Stomach (tissue), 9 donors: ENCODE results near the gene NOS1. TPM values are rescaled to one million over a fixed set of nuclear protein-coding genes. Genes with fewer than 3 reads are reported as not detected.

Source experiments
- DNase-seq, 2 donors: peaks; one replicate each; pipeline versions ENCODE4 v3.0.0 to v3.0.0-alpha.2; 2013 to 2019
- H3K27ac ChIP-seq, 5 donors: fragments of 200-600 bp in 4 of 5; sonication (generic) in 4 of 5; one replicate each; pipeline ENCODE4 v1.5.1; 2013 to 2019; ENCODE audit warnings: mild to moderate bottlenecking in 1 of 5, moderate library complexity in 1 of 5
- H3K27me3 ChIP-seq, 3 donors: fragments of 200-600 bp; sonication (generic); one replicate each; pipeline ENCODE4 v1.5.1; 2017 to 2019; ENCODE audit warnings: mixed run types in 1 of 3
- H3K36me3 ChIP-seq, 4 donors: fragments of 200-600 bp; sonication (generic); 1 replicate in 3 of 4; 2 replicates in 1 of 4; pipeline ENCODE4 v1.5.1; 2016 to 2019
- H3K4me1 ChIP-seq, 4 donors: fragments of 200-600 bp; sonication (generic); one replicate each; pipeline ENCODE4 v1.5.1; 2016 to 2019
- H3K4me3 ChIP-seq, 4 donors: fragments of 200-600 bp; sonication (generic) in 3 of 4; one replicate each; pipeline ENCODE4 v1.5.1; 2016 to 2019; ENCODE audit warnings: mild to moderate bottlenecking in 1 of 4
- H3K9me3 ChIP-seq, 4 donors: fragments of 200-600 bp; sonication (generic); one replicate each; pipeline ENCODE4 v1.5.1; 2016 to 2019
- EP300 ChIP-seq: sonication (generic); formaldehyde crosslinking; IDR thresholded peaks from one replicate; pipeline ENCODE4 v1.6.1; 2017; ENCODE audit warnings: antibody characterized with exemption
- POLR2A ChIP-seq, 4 donors: fragments of 450-650 bp; IDR thresholded peaks; one replicate each; pipeline ENCODE4 v1.6.1; 2016; ENCODE audit warnings: antibody characterized with exemption in 4 of 4, control low read depth in 2 of 4, mild to moderate bottlenecking in 1 of 4, moderate library complexity in 1 of 4
- POLR2AphosphoS5 ChIP-seq, 3 donors: sonication (generic); formaldehyde crosslinking; IDR thresholded peaks; one replicate each; pipeline ENCODE4 v1.6.1; 2016; ENCODE audit warnings: antibody characterized with exemption in 3 of 3
- WGBS, 5 donors: extraction: QIAGEN DNeasy Blood & Tissue Kit in 3 of 5; methylation state at CpG; one replicate each; pipeline versions ENCODE4 v1.1.5 to v1.1.7; 2013 to 2018; 5-methylcytosine and 5-hydroxymethylcytosine counted together
- intact Hi-C: fragments of 100-400 bp; cut with DNase I; formaldehyde crosslinking; loops from one replicate; pipeline ENCODE4 v1.15.1; 2023; ENCODE audit warnings: low total_unique reads
- polyA plus RNA-seq, 3 donors: library from polyadenylated mRNA; stranded (reverse); fragments of 200-250 nt; gene quantifications; one replicate each; pipeline ENCODE4 v1.2.3, GENCODE V29; 2013
- total RNA-seq, 5 donors: library from RNA; depleted of rRNA; stranded (reverse); fragments of >200 nt; gene quantifications; one replicate each; pipeline versions ENCODE4 v1.1.0 to v1.2.3, GENCODE V29; 2014 to 2016
- TF ChIP-seq, protein P1 (sequence below), 7 experiments: fragments of 450-650 bp in 4 of 7; fragments of 200-600 bp in 3 of 7; sonication (generic) in 3 of 7; IDR thresholded peaks; one replicate each; pipeline ENCODE4 v1.5.1; 2016 to 2019; ENCODE audit warnings: antibody characterized with exemption in 7 of 7, control low read depth in 2 of 7, mild to moderate bottlenecking in 1 of 7
- donor health status: healthy with polysubstance abuse.
- donor health status: Bipolar disorder and iron deficiency.
- donor health status: healthy.

Gene NOS1
- total and polyA plus RNA-seq, 8 donors: 0.15 to 3.1 (median 0.29) TPM; not detected in 3

DNA sequence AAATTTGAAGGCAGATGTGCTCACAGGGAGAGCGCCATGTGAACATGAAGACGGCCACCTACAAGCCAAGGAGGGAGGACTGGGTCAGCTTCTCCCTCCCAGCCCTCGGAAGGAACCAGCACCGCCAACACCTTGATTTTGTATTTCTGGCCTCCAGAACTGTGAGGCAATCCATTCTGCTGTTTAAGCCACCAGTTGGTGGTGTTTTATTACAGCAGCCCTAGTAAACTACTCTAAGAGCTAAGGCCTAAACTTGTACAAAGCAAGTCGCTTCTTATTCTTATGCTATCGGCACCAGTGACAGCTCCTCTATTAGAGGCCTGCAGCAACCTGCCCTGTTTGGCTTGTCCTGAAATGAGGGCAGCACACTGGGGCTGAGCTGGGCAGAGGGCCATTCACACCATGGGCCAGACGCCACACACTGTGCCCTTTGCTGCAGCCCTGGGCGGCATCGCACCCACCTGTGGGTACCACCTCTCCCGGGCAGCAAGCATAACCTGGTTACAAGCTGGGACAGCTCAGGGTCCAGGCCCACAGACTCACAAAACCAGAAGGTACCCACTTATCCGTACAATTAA lies 62.7 kb downstream of the NOS1 start:
- intact Hi-C loops: no loop called here
- Histone ChIP-seq H3K27ac (no peak overlapping the region), H3K4me3 (no peak overlapping the region), H3K27me3 (peaks cover 0 to 42% (median 0%) of the 10 kb centered on the region in 3 donors), H3K9me3 (peaks cover 0 to 6% (median 5%) of the 10 kb centered on the region in 4 donors), H3K36me3 (no peaks in the 10 kb centered on the region), H3K4me1 (no peaks in the 10 kb centered on the region)
- DNase-seq: no peak
- TF ChIP-seq EP300: no peak
- TF ChIP-seq POLR2A (IDR thresholded peaks at IDR 0.05): no peak
- TF ChIP-seq, protein P1, sequence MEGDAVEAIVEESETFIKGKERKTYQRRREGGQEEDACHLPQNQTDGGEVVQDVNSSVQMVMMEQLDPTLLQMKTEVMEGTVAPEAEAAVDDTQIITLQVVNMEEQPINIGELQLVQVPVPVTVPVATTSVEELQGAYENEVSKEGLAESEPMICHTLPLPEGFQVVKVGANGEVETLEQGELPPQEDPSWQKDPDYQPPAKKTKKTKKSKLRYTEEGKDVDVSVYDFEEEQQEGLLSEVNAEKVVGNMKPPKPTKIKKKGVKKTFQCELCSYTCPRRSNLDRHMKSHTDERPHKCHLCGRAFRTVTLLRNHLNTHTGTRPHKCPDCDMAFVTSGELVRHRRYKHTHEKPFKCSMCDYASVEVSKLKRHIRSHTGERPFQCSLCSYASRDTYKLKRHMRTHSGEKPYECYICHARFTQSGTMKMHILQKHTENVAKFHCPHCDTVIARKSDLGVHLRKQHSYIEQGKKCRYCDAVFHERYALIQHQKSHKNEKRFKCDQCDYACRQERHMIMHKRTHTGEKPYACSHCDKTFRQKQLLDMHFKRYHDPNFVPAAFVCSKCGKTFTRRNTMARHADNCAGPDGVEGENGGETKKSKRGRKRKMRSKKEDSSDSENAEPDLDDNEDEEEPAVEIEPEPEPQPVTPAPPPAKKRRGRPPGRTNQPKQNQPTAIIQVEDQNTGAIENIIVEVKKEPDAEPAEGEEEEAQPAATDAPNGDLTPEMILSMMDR (IDR thresholded peaks at IDR 0.05): no peak
- no peak for TF ChIP-seq POLR2AphosphoS5 (IDR thresholded peaks at IDR 0.05)
- 79 to 92% (median 86%) methylated on average over 11 of the region's 11 CpGs for WGBS, 5 donors

DNA sequence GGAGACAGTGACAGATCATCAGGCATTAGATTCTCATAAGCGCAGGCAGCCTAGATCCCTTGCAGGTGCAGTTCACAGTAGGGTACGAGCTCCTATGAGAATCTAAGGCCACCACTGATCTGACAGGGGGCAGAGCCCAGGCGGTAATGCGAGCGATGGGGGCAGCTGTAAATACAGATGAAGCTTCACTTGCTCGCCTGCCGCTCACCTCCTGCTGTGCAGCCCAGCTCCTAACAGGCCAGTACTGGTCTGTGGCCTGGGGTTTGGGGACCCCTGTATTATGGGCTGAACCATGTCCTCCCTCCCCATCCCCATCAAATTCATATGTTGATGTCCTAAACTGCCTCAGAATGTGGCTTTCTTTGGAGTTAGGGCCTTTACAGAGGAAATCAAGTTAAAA lies 63.2 kb downstream of the NOS1 start:
- DNase-seq: no peak
- H3K4me1 ChIP-seq: no peaks in the 10 kb centered on the region
- H3K27ac ChIP-seq: no peak overlapping the region
- no peaks in the 10 kb centered on the region for H3K36me3 ChIP-seq
- TF ChIP-seq EP300 (no peak), POLR2A (IDR thresholded peaks at IDR 0.05) (no peak), POLR2AphosphoS5 (IDR thresholded peaks at IDR 0.05) (no peak)
- TF ChIP-seq, protein P1 (IDR thresholded peaks at IDR 0.05): no peak
- H3K4me3 ChIP-seq: no peak overlapping the region
- H3K27me3 ChIP-seq: peaks cover 0 to 44% (median 0%) of the 10 kb centered on the region in 3 donors
- intact Hi-C loops: no loop called here
- 84 to 92% (median 89%) methylated on average over 6 to 7 of the region's 7 CpGs for WGBS, 5 donors
- H3K9me3 ChIP-seq: peaks cover 0 to 6% (median 5%) of the 10 kb centered on the region in 4 donors

DNA sequence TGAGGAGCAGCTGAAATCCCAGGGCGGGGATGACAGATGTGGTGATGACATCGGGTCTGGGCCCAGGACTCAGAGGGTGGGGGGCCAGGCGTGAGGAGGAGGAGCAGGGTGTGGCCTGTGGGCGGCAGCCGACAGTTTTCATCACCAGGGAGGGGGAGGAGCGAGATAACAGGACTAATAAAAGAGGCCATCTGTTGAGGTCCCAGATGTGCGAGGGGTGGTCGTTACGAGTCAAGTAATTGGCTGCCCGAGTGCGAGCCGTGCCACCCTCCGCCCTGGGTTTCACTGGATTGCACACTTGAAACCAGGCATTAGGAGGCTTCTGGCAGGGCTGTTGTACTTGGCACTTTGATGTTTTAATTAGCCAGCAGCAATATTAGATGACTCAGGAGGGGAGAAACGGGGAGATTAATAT lies 67.2 kb downstream of the NOS1 start:
- Histone ChIP-seq H3K27me3 (peaks cover 0 to 63% (median 0%) of the 10 kb centered on the region in 3 donors), H3K9me3 (peaks cover 0 to 12% (median 5%) of the 10 kb centered on the region in 4 donors), H3K27ac (no peak overlapping the region), H3K4me3 (no peak overlapping the region), H3K36me3 (no peaks in the 10 kb centered on the region), H3K4me1 (no peaks in the 10 kb centered on the region)
- peak in 1 of 2 donors; percentile 9 for DNase-seq
- whole genome bisulfite sequencing, 5 donors: 19 to 39% (median 32%) methylated on average over 14 of the region's 14 CpGs
- intact Hi-C loops: no loop called here
- TF ChIP-seq, protein P1 (IDR thresholded peaks at IDR 0.05): no peak
- TF ChIP-seq POLR2A (IDR thresholded peaks at IDR 0.05): no peak
- TF ChIP-seq POLR2AphosphoS5 (IDR thresholded peaks at IDR 0.05): no peak
- no peak for TF ChIP-seq EP300

DNA sequence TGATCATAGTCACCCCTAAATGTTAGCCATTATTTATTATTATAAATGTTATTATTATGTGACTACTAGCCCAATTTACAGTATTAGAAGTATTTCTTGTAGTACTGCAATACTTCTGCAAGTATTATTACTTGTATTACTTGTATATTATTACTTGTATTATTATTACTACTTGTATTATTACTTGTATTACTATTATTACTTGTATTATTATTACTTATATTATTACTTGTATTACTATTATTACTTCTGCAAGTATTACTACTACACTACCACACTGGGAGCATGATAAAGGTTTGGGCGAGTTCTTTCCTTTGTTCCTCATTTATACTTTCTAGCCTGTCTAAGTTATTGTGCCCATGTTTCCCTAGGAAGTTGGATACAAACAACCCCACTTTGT lies 67.9 kb downstream of the NOS1 start:
- WGBS, 5 donors: 57 to 74% (median 65%) methylated on average over 1 of the region's 1 CpG
- Histone ChIP-seq H3K4me1 (no peaks in the 10 kb centered on the region), H3K27me3 (peaks cover 0 to 58% (median 0%) of the 10 kb centered on the region in 3 donors)

More for the DNA sequence above, 67.9 kb downstream of the NOS1 start:
- H3K27ac ChIP-seq: no peak overlapping the region
- H3K4me3 ChIP-seq: no peak overlapping the region
- H3K36me3 ChIP-seq: no peaks in the 10 kb centered on the region
- intact Hi-C loops: no loop called here
- DNase-seq: no peak
- no peak for TF ChIP-seq POLR2A (IDR thresholded peaks at IDR 0.05)
- no peak for TF ChIP-seq POLR2AphosphoS5 (IDR thresholded peaks at IDR 0.05)
- no peak for TF ChIP-seq EP300
- TF ChIP-seq, protein P1 (IDR thresholded peaks at IDR 0.05): no peak
- peaks cover 0 to 12% (median 5%) of the 10 kb centered on the region in 4 donors for H3K9me3 ChIP-seq
